Measurements from ENCODE around the gene TANC2. TPM values are rescaled to one million over a fixed set of nuclear protein-coding genes. Genes with fewer than 3 reads are reported as not detected.

Gene TANC2
- total RNA-seq, 4 donors from 2014 or later, result 6.4 to 50.9 (median 20.1) TPM

DNA sequence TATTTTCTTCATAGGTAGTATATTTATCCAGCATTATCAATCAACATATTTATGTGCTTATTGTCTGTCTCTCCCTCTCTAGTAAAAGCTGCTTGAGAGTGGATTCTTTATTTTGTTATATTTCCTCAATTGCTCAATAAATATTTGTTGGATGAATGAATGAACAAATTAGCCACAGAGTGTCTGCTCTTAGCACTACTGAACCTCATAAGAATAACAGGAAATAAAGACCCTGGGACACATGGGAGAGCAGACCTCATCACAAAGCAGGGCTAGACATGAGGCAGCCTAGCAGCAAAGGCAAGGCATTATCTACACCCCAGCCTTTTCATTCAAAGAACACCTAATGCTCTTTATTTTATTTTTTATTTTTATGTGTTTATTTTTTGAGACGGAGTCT is 34.9 kb upstream of the TANC2 start:
- no peaks in the 10 kb centered on the region for H3K9me3 ChIP-seq
- ATAC-seq, result no peak
- H3K36me3 ChIP-seq, result no peaks in the 10 kb centered on the region
- peaks cover 29% of the 10 kb centered on the region for H3K27me3 ChIP-seq
- WGBS, 2 donors (ENCODE audit: low coverage in 1 of 2), result 82 to 89% methylated on average over 1 of the region's 1 CpG
- H3K4me1 ChIP-seq, result no peaks in the 10 kb centered on the region
- H3K27ac ChIP-seq, result no peak overlapping the region
- no peak for TF ChIP-seq EP300 (IDR thresholded peaks at IDR 0.05)
- TF ChIP-seq, protein P1, sequence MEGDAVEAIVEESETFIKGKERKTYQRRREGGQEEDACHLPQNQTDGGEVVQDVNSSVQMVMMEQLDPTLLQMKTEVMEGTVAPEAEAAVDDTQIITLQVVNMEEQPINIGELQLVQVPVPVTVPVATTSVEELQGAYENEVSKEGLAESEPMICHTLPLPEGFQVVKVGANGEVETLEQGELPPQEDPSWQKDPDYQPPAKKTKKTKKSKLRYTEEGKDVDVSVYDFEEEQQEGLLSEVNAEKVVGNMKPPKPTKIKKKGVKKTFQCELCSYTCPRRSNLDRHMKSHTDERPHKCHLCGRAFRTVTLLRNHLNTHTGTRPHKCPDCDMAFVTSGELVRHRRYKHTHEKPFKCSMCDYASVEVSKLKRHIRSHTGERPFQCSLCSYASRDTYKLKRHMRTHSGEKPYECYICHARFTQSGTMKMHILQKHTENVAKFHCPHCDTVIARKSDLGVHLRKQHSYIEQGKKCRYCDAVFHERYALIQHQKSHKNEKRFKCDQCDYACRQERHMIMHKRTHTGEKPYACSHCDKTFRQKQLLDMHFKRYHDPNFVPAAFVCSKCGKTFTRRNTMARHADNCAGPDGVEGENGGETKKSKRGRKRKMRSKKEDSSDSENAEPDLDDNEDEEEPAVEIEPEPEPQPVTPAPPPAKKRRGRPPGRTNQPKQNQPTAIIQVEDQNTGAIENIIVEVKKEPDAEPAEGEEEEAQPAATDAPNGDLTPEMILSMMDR (IDR thresholded peaks at IDR 0.05), result no peak
- no peak for TF ChIP-seq POLR2AphosphoS5 (IDR thresholded peaks at IDR 0.05)
- TF ChIP-seq POLR2A (IDR thresholded peaks at IDR 0.05), result no peak
- no peak overlapping the region for H3K4me3 ChIP-seq

DNA sequence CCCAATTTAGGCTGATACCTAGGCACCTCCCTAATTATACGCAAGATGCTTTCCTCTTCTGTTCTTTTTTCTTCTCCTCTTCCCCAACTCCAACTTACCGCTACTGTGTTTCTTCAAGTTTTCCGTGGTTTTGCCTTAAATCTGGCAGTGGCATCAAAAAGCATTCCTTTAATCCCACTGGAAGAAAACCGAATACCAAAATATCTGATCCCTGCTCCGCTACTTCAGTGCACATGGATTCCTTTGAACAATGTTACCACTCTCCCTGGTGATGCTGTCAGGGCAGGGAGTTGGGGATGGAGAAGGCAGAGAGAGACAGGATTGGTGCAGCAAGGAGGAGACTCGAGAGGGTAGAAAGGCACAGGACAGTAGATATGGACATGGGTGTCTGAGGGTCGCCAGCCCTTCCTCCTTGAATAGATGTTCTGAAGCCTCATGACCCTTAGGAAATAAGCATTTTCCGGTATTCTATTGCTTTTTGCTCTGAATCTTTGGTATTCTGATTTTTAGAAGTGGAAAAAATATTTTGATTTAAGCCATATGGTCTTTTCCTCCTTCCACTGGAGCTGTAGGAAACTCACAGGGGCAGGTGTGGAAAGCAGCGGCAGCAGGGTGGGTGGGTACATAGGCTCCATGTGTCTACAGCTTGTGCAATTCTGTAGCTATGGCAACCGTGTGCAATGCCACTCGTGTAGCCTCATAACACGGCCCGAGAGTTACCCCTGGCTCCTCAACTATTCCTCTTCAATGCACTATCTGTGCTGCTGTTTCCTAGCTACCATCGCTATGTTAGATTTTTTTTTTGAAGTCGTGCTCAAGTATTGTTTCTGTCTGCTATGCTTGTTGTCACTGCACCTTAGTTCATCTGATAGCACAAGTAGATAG is 32.3 kb upstream of the TANC2 start:
- H3K4me1 ChIP-seq, result no peaks in the 10 kb centered on the region
- H3K9me3 ChIP-seq, result peaks cover 0 to 10% (median 0%) of the 10 kb centered on the region in 3 donors
- no peak overlapping the region for H3K4me3 ChIP-seq
- peaks cover 29% of the 10 kb centered on the region for H3K27me3 ChIP-seq
- H3K27ac ChIP-seq, result no peak overlapping the region
- H3K36me3 ChIP-seq, result no peaks in the 10 kb centered on the region
- TF ChIP-seq, protein P1 (IDR thresholded peaks at IDR 0.05), result no peak
- no peak for TF ChIP-seq POLR2A (IDR thresholded peaks at IDR 0.05)
- no peak for TF ChIP-seq EP300 (IDR thresholded peaks at IDR 0.05)
- TF ChIP-seq POLR2AphosphoS5 (IDR thresholded peaks at IDR 0.05), result no peak
- 52 to 54% methylated on average over 14 of the region's 15 CpGs for WGBS, 2 donors (ENCODE audit: low coverage in 1 of 2)
- ATAC-seq, result no peak

DNA sequence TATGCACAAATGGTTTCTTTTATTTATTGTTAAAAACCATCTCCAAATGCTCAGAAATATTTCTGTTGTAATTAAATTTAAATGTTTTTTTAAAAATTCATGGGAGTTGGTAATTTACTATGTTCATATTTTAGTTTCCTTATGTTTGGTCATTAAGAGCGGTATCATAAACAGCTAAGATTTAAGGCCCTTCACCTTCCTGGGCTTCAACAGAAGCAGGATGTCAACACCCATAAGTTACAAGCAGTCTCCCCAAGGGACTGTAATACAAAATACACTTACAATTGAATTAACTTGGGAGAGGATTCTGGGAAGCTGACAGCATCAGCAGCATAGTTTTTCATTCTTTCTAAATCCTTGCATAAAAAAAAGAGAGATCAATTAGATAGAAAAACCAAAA is 30.9 kb upstream of the TANC2 start:
- H3K36me3 ChIP-seq, result no peaks in the 10 kb centered on the region
- no peak for ATAC-seq
- H3K4me3 ChIP-seq, result no peak overlapping the region
- H3K27ac ChIP-seq, result no peak overlapping the region
- peaks cover 29% of the 10 kb centered on the region for H3K27me3 ChIP-seq
- 67 to 100% methylated on average over 1 of the region's 1 CpG for WGBS, 2 donors (ENCODE audit: low coverage in 1 of 2)
- H3K9me3 ChIP-seq, result peaks cover 0 to 12% (median 0%) of the 10 kb centered on the region in 3 donors
- TF ChIP-seq POLR2AphosphoS5 (IDR thresholded peaks at IDR 0.05) (no peak), POLR2A (IDR thresholded peaks at IDR 0.05) (no peak), EP300 (IDR thresholded peaks at IDR 0.05) (no peak)
- TF ChIP-seq, protein P1 (IDR thresholded peaks at IDR 0.05), result no peak
- no peaks in the 10 kb centered on the region for H3K4me1 ChIP-seq

DNA sequence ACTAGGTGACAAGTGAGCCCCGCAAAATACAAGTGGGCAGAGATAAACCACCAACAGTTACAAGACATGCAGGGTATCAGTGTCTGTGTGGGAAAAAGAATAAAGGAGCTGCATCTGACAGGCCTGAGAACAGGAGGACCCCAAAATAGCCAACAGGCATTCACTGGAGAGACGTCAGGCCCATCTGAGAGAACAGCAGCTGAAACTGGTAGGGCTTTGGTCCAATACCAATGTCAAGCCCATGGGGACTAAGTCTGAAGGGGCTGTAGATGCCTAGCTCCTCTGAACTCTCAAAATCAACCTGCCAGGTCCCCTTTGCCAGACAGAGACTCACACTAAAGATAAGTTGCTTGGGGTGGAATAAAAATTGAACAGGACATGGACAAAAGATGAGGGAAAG is 30.5 kb upstream of the TANC2 start:
- H3K4me3 ChIP-seq, result no peak overlapping the region
- no peak overlapping the region for H3K27ac ChIP-seq
- H3K4me1 ChIP-seq, result no peaks in the 10 kb centered on the region
- peaks cover 29% of the 10 kb centered on the region for H3K27me3 ChIP-seq
- H3K36me3 ChIP-seq, result no peaks in the 10 kb centered on the region
- WGBS, 2 donors (ENCODE audit: low coverage in 1 of 2), result 67 to 100% methylated on average over 1 of the region's 2 CpGs
- no peak for TF ChIP-seq POLR2A (IDR thresholded peaks at IDR 0.05)
- no peak for TF ChIP-seq POLR2AphosphoS5 (IDR thresholded peaks at IDR 0.05)
- TF ChIP-seq, protein P1 (IDR thresholded peaks at IDR 0.05), result no peak
- TF ChIP-seq EP300 (IDR thresholded peaks at IDR 0.05), result no peak
- no peak for ATAC-seq
- peaks cover 0 to 15% (median 0%) of the 10 kb centered on the region in 3 donors for H3K9me3 ChIP-seq

DNA sequence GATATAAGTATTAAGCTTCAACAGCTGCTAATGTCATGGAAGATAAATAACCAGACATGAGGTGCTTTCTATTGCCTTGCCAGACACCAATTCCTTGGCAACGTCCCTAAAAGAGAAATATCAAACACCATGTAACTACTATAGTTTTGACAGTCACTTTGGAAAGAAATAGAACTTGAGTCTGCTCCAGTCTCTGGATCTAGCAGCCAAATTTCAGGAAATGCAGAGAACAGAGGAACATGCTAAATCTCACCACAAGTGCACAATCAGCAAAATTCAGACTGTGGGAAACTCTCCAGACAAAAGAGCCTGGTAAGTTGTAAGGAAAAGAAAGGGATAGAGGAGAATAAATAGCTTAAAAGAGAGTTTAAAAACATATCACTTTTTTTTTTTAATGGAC is 28.4 kb upstream of the TANC2 start:
- no peaks in the 10 kb centered on the region for H3K36me3 ChIP-seq
- no peak for ATAC-seq
- H3K9me3 ChIP-seq, result peaks cover 0 to 32% (median 0%) of the 10 kb centered on the region in 3 donors
- H3K27me3 ChIP-seq, result peaks cover 19% of the 10 kb centered on the region
- no peak overlapping the region for H3K4me3 ChIP-seq
- no peaks in the 10 kb centered on the region for H3K4me1 ChIP-seq
- TF ChIP-seq EP300 (IDR thresholded peaks at IDR 0.05), result no peak
- no peak for TF ChIP-seq POLR2A (IDR thresholded peaks at IDR 0.05)
- TF ChIP-seq, protein P1 (IDR thresholded peaks at IDR 0.05), result no peak
- TF ChIP-seq POLR2AphosphoS5 (IDR thresholded peaks at IDR 0.05), result no peak
- no peak overlapping the region for H3K27ac ChIP-seq
- WGBS, 2 donors (ENCODE audit: low coverage in 1 of 2), result 13 to 25% methylated on average over 1 of the region's 1 CpG

Data from gastroesophageal sphincter (tissue), 4 donors.